H1 (cell line): ENCODE results near the gene TEX51. TPM values are rescaled to one million over a fixed set of nuclear protein-coding genes. Genes with fewer than 3 reads are reported as not detected.

Source experiments
- CBX5 ChIP-seq: fragments of 300-800, 300-1000 bp; sonication (generic); IDR thresholded peaks from 2 replicates; pipeline ENCODE4 v1.7.1; 2016; ENCODE audit warnings: antibody characterized with exemption, low read length, low read depth
- NANOG ChIP-seq: IDR thresholded peaks from 2 replicates; pipeline ENCODE4 v1.6.1; 2011; ENCODE audit warnings: low read length, low read depth, mild to moderate bottlenecking, inconsistent platforms; ENCODE audit not compliant: insufficient read depth, poor library complexity, severe bottlenecking
- polyA plus RNA-seq, 7 experiments: library from polyadenylated mRNA; depleted of rRNA in 3 of 7; stranded (reverse) in 5 of 7; unstranded in 2 of 7; fragments of >200 nt in 5 of 7; fragments of 200-250 nt in 2 of 7; gene quantifications; 1 replicate in 5 of 7; 2 replicates in 1 of 7; 4 replicates in 1 of 7; pipeline versions ENCODE4 v1.2.1 to v1.2.3, GENCODE V29; 2011 to 2013; ENCODE audit warnings: missing spikeins in 2 of 7, mixed read lengths in 2 of 7
- total RNA-seq: library from RNA; stranded (reverse); fragmentation: NEBNext Ultra II Directional; extraction: Animal tissue kit (Norgen Biotek cat#: 25700); gene quantifications from 2 replicates; pipeline ENCODE4 v1.2.1, GENCODE V29; 2021

The TEX51 gene
- total and polyA plus RNA-seq, 2 of the 8 experiments (the other 6 are each of a cell fraction or from before 2014, with no cell fraction given) = not detected

- TF ChIP-seq NANOG (no peak), CBX5 (no peak)
Measured at GRCh38 chr2:126887506-126887905, 11.2 kb upstream of the TEX51 start (continued).
